ENCODE results near the gene TRIM54. TPM values are rescaled to one million over a fixed set of nuclear protein-coding genes. Genes with fewer than 3 reads are reported as not detected.
"Not testable (repeated sequence)": the region's sequence is repeated elsewhere in the genome, so short reads cannot be mapped to it uniquely, and the experiment has no call there.

The TRIM54 gene
- polyA plus RNA-seq, 1 donor, result 0.60 TPM

- no CpG with 5 or more reads among the region's 3 CpGs for WGBS (ENCODE audit: insufficient coverage, low lambda C conversion rate)
- Histone ChIP-seq H3K36me3 (ENCODE audit: control insufficient read depth, insufficient read depth, low read length) (peaks cover 29% of the 10 kb centered on the region), H3K9me3 (ENCODE audit: control insufficient read depth, low read depth, low read length) (peaks cover 3% of the 10 kb centered on the region), H3K27me3 (ENCODE audit: control insufficient read depth, insufficient read depth, low read length) (peaks cover 18% of the 10 kb centered on the region), H3K4me1 (ENCODE audit: control insufficient read depth, insufficient read depth, low read length) (peaks cover 15% of the 10 kb centered on the region), H3K27ac (ENCODE audit: low read length) (no peak overlapping the region), H3K4me3 (ENCODE audit: low read length) (no peak overlapping the region)
- peak in 1 of 2 donors; percentile 33 for DNase-seq
These were observed 29.9 kb downstream of the TRIM54 start for GRCh38 chr2:27312152-27312551.

GRCh38 chr2:27313882-27314645 is 31.8 kb downstream of the TRIM54 start:
- WGBS (ENCODE audit: insufficient coverage, low lambda C conversion rate), result 100% methylated on average over 1 of the region's 8 CpGs
- Histone ChIP-seq H3K4me1 (ENCODE audit: control insufficient read depth, insufficient read depth, low read length) (peaks cover 8% of the 10 kb centered on the region), H3K27me3 (ENCODE audit: control insufficient read depth, insufficient read depth, low read length) (no peaks in the 10 kb centered on the region), H3K9me3 (ENCODE audit: control insufficient read depth, low read depth, low read length) (no peaks in the 10 kb centered on the region), H3K4me3 (ENCODE audit: low read length) (no peak overlapping the region), H3K27ac (ENCODE audit: low read length) (no peak overlapping the region), H3K36me3 (ENCODE audit: control insufficient read depth, insufficient read depth, low read length) (peaks cover 30% of the 10 kb centered on the region)
- no peak for DNase-seq

- Histone ChIP-seq H3K36me3 (ENCODE audit: control insufficient read depth, insufficient read depth, low read length) (peaks cover 28% of the 10 kb centered on the region), H3K4me1 (ENCODE audit: control insufficient read depth, insufficient read depth, low read length) (peaks cover 8% of the 10 kb centered on the region), H3K27ac (ENCODE audit: low read length) (no peak overlapping the region), H3K4me3 (ENCODE audit: low read length) (no peak overlapping the region), H3K9me3 (ENCODE audit: control insufficient read depth, low read depth, low read length) (no peaks in the 10 kb centered on the region), H3K27me3 (ENCODE audit: control insufficient read depth, insufficient read depth, low read length) (no peaks in the 10 kb centered on the region)
- WGBS (ENCODE audit: insufficient coverage, low lambda C conversion rate), result no CpG with 5 or more reads among the region's 9 CpGs
- no peak for DNase-seq
These were observed 32.5 kb downstream of the TRIM54 start for GRCh38 chr2:27314709-27315108.

GRCh38 chr2:27315122-27315521 is 32.9 kb downstream of the TRIM54 start:
- no peak overlapping the region for H3K27ac ChIP-seq (ENCODE audit: low read length)

GRCh38 chr2:27316655-27317412 is 34.6 kb downstream of the TRIM54 start:
- WGBS (ENCODE audit: insufficient coverage, low lambda C conversion rate), result 100% methylated on average over 1 of the region's 12 CpGs
- no peak overlapping the region for H3K4me3 ChIP-seq (ENCODE audit: low read length)
- H3K27ac ChIP-seq (ENCODE audit: low read length), result no peak overlapping the region
- H3K9me3 ChIP-seq (ENCODE audit: control insufficient read depth, low read depth, low read length), result no peaks in the 10 kb centered on the region
- H3K4me1 ChIP-seq (ENCODE audit: control insufficient read depth, insufficient read depth, low read length), result peaks cover 15% of the 10 kb centered on the region
- no peak for DNase-seq
- H3K36me3 ChIP-seq (ENCODE audit: control insufficient read depth, insufficient read depth, low read length), result peaks cover 19% of the 10 kb centered on the region
- H3K27me3 ChIP-seq (ENCODE audit: control insufficient read depth, insufficient read depth, low read length), result no peaks in the 10 kb centered on the region

More at GRCh38 chr2:27315122-27315521, 32.9 kb downstream of the TRIM54 start:
- no peak for DNase-seq
- peaks cover 8% of the 10 kb centered on the region for H3K4me1 ChIP-seq (ENCODE audit: control insufficient read depth, insufficient read depth, low read length)
- no peaks in the 10 kb centered on the region for H3K9me3 ChIP-seq (ENCODE audit: control insufficient read depth, low read depth, low read length)
- 72% methylated on average over 2 of the region's 8 CpGs for WGBS (ENCODE audit: insufficient coverage, low lambda C conversion rate)
- H3K36me3 ChIP-seq (ENCODE audit: control insufficient read depth, insufficient read depth, low read length), result peaks cover 25% of the 10 kb centered on the region
- H3K4me3 ChIP-seq (ENCODE audit: low read length), result no peak overlapping the region
- no peaks in the 10 kb centered on the region for H3K27me3 ChIP-seq (ENCODE audit: control insufficient read depth, insufficient read depth, low read length)

GRCh38 chr2:27319839-27320238 is 37.6 kb downstream of the TRIM54 start:
- DNase-seq; H3K9me3 ChIP-seq (ENCODE audit: control insufficient read depth, low read depth, low read length); H3K27me3 ChIP-seq (ENCODE audit: control insufficient read depth, insufficient read depth, low read length); H3K4me3 ChIP-seq (ENCODE audit: low read length); H3K27ac ChIP-seq (ENCODE audit: low read length): not testable (repeated sequence)
- Histone ChIP-seq H3K4me1 (ENCODE audit: control insufficient read depth, insufficient read depth, low read length) (peaks cover 15% of the 10 kb centered on the region), H3K36me3 (ENCODE audit: control insufficient read depth, insufficient read depth, low read length) (peaks cover 11% of the 10 kb centered on the region)
- WGBS (ENCODE audit: insufficient coverage, low lambda C conversion rate), result no CpG with 5 or more reads among the region's 15 CpGs

- Histone ChIP-seq H3K27ac (ENCODE audit: low read length) (peak overlapping the region; percentile 93), H3K36me3 (ENCODE audit: control insufficient read depth, insufficient read depth, low read length) (peaks cover 14% of the 10 kb centered on the region), H3K4me1 (ENCODE audit: control insufficient read depth, insufficient read depth, low read length) (peaks cover 15% of the 10 kb centered on the region), H3K4me3 (ENCODE audit: low read length) (peak overlapping the region; percentile 86), H3K27me3 (ENCODE audit: control insufficient read depth, insufficient read depth, low read length) (no peaks in the 10 kb centered on the region), H3K9me3 (ENCODE audit: control insufficient read depth, low read depth, low read length) (no peaks in the 10 kb centered on the region)
- WGBS (ENCODE audit: insufficient coverage, low lambda C conversion rate), result no CpG with 5 or more reads among the region's 8 CpGs
- peak; percentile 91 for DNase-seq
These were observed 38.8 kb downstream of the TRIM54 start for GRCh38 chr2:27320958-27321543.

GRCh38 chr2:27322301-27322765 is 40.1 kb downstream of the TRIM54 start:
- Histone ChIP-seq H3K4me1 (ENCODE audit: control insufficient read depth, insufficient read depth, low read length) (peaks cover 15% of the 10 kb centered on the region), H3K36me3 (ENCODE audit: control insufficient read depth, insufficient read depth, low read length) (peaks cover 17% of the 10 kb centered on the region), H3K27ac (ENCODE audit: low read length) (peak overlapping the region; percentile 93), H3K9me3 (ENCODE audit: control insufficient read depth, low read depth, low read length) (no peaks in the 10 kb centered on the region), H3K27me3 (ENCODE audit: control insufficient read depth, insufficient read depth, low read length) (no peaks in the 10 kb centered on the region), H3K4me3 (ENCODE audit: low read length) (peak overlapping the region; percentile 86)
- peak in 1 of 2 donors; percentile 47 for DNase-seq
- no CpG with 5 or more reads among the region's 10 CpGs for WGBS (ENCODE audit: insufficient coverage, low lambda C conversion rate)

- H3K4me1 ChIP-seq (ENCODE audit: control insufficient read depth, insufficient read depth, low read length), result peaks cover 15% of the 10 kb centered on the region
- DNase-seq, result peak; percentile 93 to 95
- H3K27me3 ChIP-seq (ENCODE audit: control insufficient read depth, insufficient read depth, low read length), result no peaks in the 10 kb centered on the region
- WGBS (ENCODE audit: insufficient coverage, low lambda C conversion rate), result 0% methylated on average over 6 of the region's 39 CpGs
- H3K9me3 ChIP-seq (ENCODE audit: control insufficient read depth, low read depth, low read length), result no peaks in the 10 kb centered on the region
- H3K4me3 ChIP-seq (ENCODE audit: low read length), result peak within 1 kb of the TSS; percentile 86
- H3K36me3 ChIP-seq (ENCODE audit: control insufficient read depth, insufficient read depth, low read length), result peaks cover 18% of the 10 kb centered on the region
- H3K27ac ChIP-seq (ENCODE audit: low read length), result peak within 1 kb of the TSS; percentile 93
These were observed 40.8 kb downstream of the TRIM54 start, which contains the start of gene MPV17 for GRCh38 chr2:27322766-27323595. MPV17 (minus strand) TSS chr2:27323097; CDS start chr2:27322517, 580 bp downstream.
